ENCODE data around the gene SOSTDC1.

DNA sequence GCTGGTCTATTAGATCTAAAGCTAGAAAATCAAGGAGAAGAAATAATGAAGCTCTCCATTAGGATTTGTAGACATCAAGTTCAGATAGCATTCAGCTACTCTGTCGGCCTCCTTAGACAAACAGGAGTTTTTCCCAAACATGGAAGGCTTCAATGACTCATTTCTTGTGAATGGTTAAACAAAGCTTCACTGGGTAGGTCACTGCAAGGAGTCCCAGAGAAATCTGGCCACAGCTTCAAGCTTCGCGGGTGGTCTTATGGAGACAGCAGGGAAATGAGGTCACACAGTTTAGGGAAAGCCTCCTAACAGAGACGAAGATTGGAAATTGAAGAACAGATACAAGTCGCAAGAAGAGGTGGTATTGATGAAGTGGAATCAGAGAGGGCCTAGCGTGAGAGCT lies 38.5 kb upstream of the SOSTDC1 start:
- TF ChIP-seq, protein P1, sequence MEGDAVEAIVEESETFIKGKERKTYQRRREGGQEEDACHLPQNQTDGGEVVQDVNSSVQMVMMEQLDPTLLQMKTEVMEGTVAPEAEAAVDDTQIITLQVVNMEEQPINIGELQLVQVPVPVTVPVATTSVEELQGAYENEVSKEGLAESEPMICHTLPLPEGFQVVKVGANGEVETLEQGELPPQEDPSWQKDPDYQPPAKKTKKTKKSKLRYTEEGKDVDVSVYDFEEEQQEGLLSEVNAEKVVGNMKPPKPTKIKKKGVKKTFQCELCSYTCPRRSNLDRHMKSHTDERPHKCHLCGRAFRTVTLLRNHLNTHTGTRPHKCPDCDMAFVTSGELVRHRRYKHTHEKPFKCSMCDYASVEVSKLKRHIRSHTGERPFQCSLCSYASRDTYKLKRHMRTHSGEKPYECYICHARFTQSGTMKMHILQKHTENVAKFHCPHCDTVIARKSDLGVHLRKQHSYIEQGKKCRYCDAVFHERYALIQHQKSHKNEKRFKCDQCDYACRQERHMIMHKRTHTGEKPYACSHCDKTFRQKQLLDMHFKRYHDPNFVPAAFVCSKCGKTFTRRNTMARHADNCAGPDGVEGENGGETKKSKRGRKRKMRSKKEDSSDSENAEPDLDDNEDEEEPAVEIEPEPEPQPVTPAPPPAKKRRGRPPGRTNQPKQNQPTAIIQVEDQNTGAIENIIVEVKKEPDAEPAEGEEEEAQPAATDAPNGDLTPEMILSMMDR (tag by site-specific recombination; IDR thresholded peaks at IDR 0.05) = no peak
- TF ChIP-seq GLIS2 (tag by site-specific recombination; IDR thresholded peaks at IDR 0.05) (no peak), ZNF274 (IDR thresholded peaks at IDR 0.05; ENCODE audit: low read length) (no peak), ZNF274 (tag by site-specific recombination; IDR thresholded peaks at IDR 0.05; ENCODE audit: borderline replicate concordance) (no peak), ZNF514 (tag by site-specific recombination; IDR thresholded peaks at IDR 0.05) (no peak), ZFP37 (tag by site-specific recombination; IDR thresholded peaks at IDR 0.05) (no peak), ZNF174 (tag by site-specific recombination; IDR thresholded peaks at IDR 0.05) (no peak), KLF16 (tag by site-specific recombination; IDR thresholded peaks at IDR 0.05) (no peak), RBAK (tag by site-specific recombination; IDR thresholded peaks at IDR 0.05) (no peak), KLF9 (tag by site-specific recombination; IDR thresholded peaks at IDR 0.05; ENCODE audit: low read depth) (no peak), ZNF138 (tag by site-specific recombination; IDR thresholded peaks at IDR 0.05; ENCODE audit: borderline replicate concordance) (no peak), ZBTB21 (tag by site-specific recombination; IDR thresholded peaks at IDR 0.05) (no peak), ZNF140 (tag by site-specific recombination; IDR thresholded peaks at IDR 0.05) (no peak)
- TF ChIP-seq, protein P2, sequence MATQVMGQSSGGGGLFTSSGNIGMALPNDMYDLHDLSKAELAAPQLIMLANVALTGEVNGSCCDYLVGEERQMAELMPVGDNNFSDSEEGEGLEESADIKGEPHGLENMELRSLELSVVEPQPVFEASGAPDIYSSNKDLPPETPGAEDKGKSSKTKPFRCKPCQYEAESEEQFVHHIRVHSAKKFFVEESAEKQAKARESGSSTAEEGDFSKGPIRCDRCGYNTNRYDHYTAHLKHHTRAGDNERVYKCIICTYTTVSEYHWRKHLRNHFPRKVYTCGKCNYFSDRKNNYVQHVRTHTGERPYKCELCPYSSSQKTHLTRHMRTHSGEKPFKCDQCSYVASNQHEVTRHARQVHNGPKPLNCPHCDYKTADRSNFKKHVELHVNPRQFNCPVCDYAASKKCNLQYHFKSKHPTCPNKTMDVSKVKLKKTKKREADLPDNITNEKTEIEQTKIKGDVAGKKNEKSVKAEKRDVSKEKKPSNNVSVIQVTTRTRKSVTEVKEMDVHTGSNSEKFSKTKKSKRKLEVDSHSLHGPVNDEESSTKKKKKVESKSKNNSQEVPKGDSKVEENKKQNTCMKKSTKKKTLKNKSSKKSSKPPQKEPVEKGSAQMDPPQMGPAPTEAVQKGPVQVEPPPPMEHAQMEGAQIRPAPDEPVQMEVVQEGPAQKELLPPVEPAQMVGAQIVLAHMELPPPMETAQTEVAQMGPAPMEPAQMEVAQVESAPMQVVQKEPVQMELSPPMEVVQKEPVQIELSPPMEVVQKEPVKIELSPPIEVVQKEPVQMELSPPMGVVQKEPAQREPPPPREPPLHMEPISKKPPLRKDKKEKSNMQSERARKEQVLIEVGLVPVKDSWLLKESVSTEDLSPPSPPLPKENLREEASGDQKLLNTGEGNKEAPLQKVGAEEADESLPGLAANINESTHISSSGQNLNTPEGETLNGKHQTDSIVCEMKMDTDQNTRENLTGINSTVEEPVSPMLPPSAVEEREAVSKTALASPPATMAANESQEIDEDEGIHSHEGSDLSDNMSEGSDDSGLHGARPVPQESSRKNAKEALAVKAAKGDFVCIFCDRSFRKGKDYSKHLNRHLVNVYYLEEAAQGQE (tag by site-specific recombination; IDR thresholded peaks at IDR 0.05) = no peak
